Left ventricle myocardium inferior (tissue), 1 donor: Measurements from ENCODE around the gene ZNF615. TPM values are rescaled to one million over a fixed set of nuclear protein-coding genes. Genes with fewer than 3 reads are reported as not detected.
"Not testable (repeated sequence)": the region's sequence is repeated elsewhere in the genome, so short reads cannot be mapped to it uniquely, and the experiment has no call there.

ENCODE experiments used
- DNase-seq: peaks from one replicate; pipeline ENCODE4 v3.0.0-alpha.2; 2020
- H3K27ac ChIP-seq: fragments of 200-600 bp; replicated peaks from 2 replicates; pipeline ENCODE4 v1.8.0; 2021
- H3K27me3 ChIP-seq: fragments of 200-600 bp; 2 replicates; pipeline ENCODE4 v1.8.0; 2021; ENCODE audit warnings: low read depth
- H3K36me3 ChIP-seq: fragments of 200-600 bp; 2 replicates; pipeline ENCODE4 v1.8.0; 2021
- H3K4me1 ChIP-seq: fragments of 200-600 bp; 2 replicates; pipeline ENCODE4 v1.8.0; 2021
- H3K4me3 ChIP-seq: fragments of 200-600 bp; 2 replicates; pipeline ENCODE4 v1.8.0; 2021; ENCODE audit warnings: mild to moderate bottlenecking, moderate library complexity
- H3K9me3 ChIP-seq: fragments of 200-600 bp; replicated peaks from 2 replicates; pipeline ENCODE4 v1.8.0; 2021
- CTCF ChIP-seq: fragments of 200-600 bp; IDR thresholded peaks from 2 replicates; pipeline ENCODE4 v1.8.0; 2021; ENCODE audit warnings: antibody characterized with exemption, mild to moderate bottlenecking, borderline replicate concordance
- intact Hi-C: fragments of 100-400 bp; cut with micrococcal nuclease; formaldehyde crosslinking; loops from one replicate; pipeline ENCODE4 v1.11.0; 2022
- total RNA-seq: library from RNA; stranded (reverse); fragmentation: NEBNext Ultra II Directional; extraction: Animal tissue kit (Norgen Biotek cat#: 25700); gene quantifications from one replicate; pipeline ENCODE4 v1.2.1, GENCODE V29; 2021
- donor health status: DM: no; HTN: yes; CAD: no; lungs with severe emphysema.

Gene ZNF615
- total RNA-seq, 1 donor from 2014 or later: 11.2 TPM

GRCh38 chr19:52028780-52029123 is 20.7 kb upstream of the ZNF615 start:
- H3K4me3 ChIP-seq: peak overlapping the region; percentile 86
- no peak for TF ChIP-seq CTCF
- H3K27ac ChIP-seq: peak overlapping the region; percentile 96
- peaks cover 55% of the 10 kb centered on the region for H3K9me3 ChIP-seq
- peaks cover 55% of the 10 kb centered on the region for H3K36me3 ChIP-seq
- intact Hi-C loops: no loop called here
- peaks cover 18% of the 10 kb centered on the region for H3K4me1 ChIP-seq
- H3K27me3 ChIP-seq: no peaks in the 10 kb centered on the region
- DNase-seq: no peak

- intact Hi-C loops: no loop called here
- peak within 1 kb of the TSS; percentile 96 for H3K27ac ChIP-seq
- TF ChIP-seq CTCF: no peak
- H3K27me3 ChIP-seq: no peaks in the 10 kb centered on the region
- peaks cover 55% of the 10 kb centered on the region for H3K36me3 ChIP-seq
- H3K4me3 ChIP-seq: peak within 1 kb of the TSS; percentile 86
- peaks cover 18% of the 10 kb centered on the region for H3K4me1 ChIP-seq
- peak; percentile 89 for DNase-seq
- peaks cover 55% of the 10 kb centered on the region for H3K9me3 ChIP-seq
Measured at GRCh38 chr19:52028027-52028779, 20.2 kb upstream of the ZNF615 start, which contains the start of gene ZNF614. ZNF614 (minus strand) TSS chr19:52028379; CDS start chr19:52025745, 2,634 bp downstream.

GRCh38 chr19:52026255-52026990 is 18.4 kb upstream of the ZNF615 start:
- Histone ChIP-seq H3K9me3 (peaks cover 55% of the 10 kb centered on the region), H3K4me3 (peak overlapping the region; percentile 86), H3K36me3 (peaks cover 56% of the 10 kb centered on the region), H3K4me1 (peaks cover 18% of the 10 kb centered on the region)
- H3K27ac ChIP-seq, H3K27me3 ChIP-seq, intact Hi-C loops, DNase-seq: not testable (repeated sequence)

GRCh38 chr19:52024478-52024877 is 16.5 kb upstream of the ZNF615 start:
- H3K4me3 ChIP-seq, H3K27ac ChIP-seq, H3K27me3 ChIP-seq, DNase-seq, intact Hi-C loops: not testable (repeated sequence)
- peaks cover 26% of the 10 kb centered on the region for H3K4me1 ChIP-seq
- peaks cover 61% of the 10 kb centered on the region for H3K9me3 ChIP-seq
- H3K36me3 ChIP-seq: peaks cover 68% of the 10 kb centered on the region

- Histone ChIP-seq H3K27me3 (no peaks in the 10 kb centered on the region), H3K27ac (no peak overlapping the region), H3K4me1 (peaks cover 17% of the 10 kb centered on the region), H3K9me3 (peaks cover 84% of the 10 kb centered on the region), H3K4me3 (no peak overlapping the region), H3K36me3 (peaks cover 91% of the 10 kb centered on the region)
- intact Hi-C loops: no loop called here
- no peak for DNase-seq
- TF ChIP-seq CTCF: no peak
Measured at GRCh38 chr19:52022193-52022592, 14.2 kb upstream of the ZNF615 start.

GRCh38 chr19:52020506-52020905 is 12.5 kb upstream of the ZNF615 start:
- Histone ChIP-seq H3K4me3 (no peak overlapping the region), H3K9me3 (peaks cover 94% of the 10 kb centered on the region), H3K27ac (no peak overlapping the region), H3K4me1 (peaks cover 7% of the 10 kb centered on the region), H3K27me3 (no peaks in the 10 kb centered on the region), H3K36me3 (peaks cover 100% of the 10 kb centered on the region)
- DNase-seq: no peak
- TF ChIP-seq CTCF: no peak
- intact Hi-C loops: no loop called here
